DMS53 treated with DMSO at 0.1 percent for 48 hours (cell line): ENCODE data around the gene PTK6.
"Not testable (repeated sequence)": the region's sequence is repeated elsewhere in the genome, so short reads cannot be mapped to it uniquely, and the experiment has no call there.

Experiments
- DNase-seq: peaks from one replicate; lab custom pipeline; 2025; ENCODE audit not compliant: unreplicated experiment; lab: John Stamatoyannopoulos, UW

The PTK6 gene

GRCh38 chr20:63536997-63537524 is at the start of gene PTK6:
PTK6 (minus strand) TSS chr20:63537376; CDS start chr20:63537314, 62 bp downstream.
- no peak for DNase-seq

DNA sequence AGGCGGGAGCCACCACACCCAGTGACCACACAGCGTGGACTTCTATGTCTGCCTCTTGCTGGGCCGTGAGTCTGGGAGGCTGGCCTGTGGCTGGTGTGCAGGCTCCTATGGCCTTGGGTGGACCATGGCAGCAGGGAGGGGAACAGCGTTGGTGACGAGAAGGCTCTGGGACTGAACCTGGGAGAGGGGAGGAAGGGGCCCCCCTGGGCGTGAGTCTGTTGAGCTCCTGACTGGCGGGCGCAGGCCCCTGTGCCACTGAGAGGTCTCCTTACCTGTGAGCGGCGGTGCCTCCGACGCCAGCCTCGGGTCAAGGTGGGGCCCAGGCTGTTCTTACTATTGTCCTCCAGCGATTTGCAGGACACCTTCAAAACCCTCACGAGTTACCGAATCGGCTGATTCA is 49.6 kb upstream of the PTK6 start:
- DNase-seq: no peak

- DNase-seq: no peak
Observed at GRCh38 chr20:63585616-63586565, 48.7 kb upstream of the PTK6 start.

DNA sequence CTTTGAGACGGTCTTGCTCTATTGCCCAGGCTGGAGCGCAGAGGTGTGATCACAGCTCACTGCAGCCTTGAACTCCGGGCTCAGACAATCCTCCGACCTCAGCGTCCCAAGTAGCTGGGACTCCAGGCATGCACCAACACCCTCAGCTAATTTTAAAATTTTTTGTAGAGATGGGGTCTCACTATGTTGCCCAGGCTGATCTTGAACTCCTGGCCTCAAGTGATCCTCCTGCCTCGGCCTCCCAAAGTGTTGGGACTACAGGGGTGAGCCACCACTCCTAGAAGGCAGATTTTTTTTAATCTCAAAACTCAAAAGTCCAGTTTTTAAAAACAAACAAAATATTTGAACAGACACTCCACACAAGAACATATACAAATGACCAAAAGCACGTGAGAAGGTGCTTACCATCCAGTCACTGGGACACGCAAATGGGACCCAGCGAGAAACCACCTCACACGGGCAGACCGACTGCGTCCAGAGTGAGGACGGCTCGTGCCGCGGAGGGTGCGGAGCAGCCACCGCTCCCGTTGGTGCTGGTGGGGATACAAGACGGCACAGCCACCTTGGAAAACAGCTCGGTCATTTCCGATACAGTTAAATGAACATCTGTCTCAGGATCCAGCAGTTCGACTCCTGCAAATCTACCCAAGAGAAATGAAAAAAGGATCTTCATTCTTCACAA is 45.3 kb upstream of the PTK6 start:
- no peak for DNase-seq

- peak; percentile 35 for DNase-seq
Observed at GRCh38 chr20:63580796-63581461, 43.8 kb upstream of the PTK6 start.

- no peak for DNase-seq
Observed at GRCh38 chr20:63579017-63579694, 42.0 kb upstream of the PTK6 start.

DNA sequence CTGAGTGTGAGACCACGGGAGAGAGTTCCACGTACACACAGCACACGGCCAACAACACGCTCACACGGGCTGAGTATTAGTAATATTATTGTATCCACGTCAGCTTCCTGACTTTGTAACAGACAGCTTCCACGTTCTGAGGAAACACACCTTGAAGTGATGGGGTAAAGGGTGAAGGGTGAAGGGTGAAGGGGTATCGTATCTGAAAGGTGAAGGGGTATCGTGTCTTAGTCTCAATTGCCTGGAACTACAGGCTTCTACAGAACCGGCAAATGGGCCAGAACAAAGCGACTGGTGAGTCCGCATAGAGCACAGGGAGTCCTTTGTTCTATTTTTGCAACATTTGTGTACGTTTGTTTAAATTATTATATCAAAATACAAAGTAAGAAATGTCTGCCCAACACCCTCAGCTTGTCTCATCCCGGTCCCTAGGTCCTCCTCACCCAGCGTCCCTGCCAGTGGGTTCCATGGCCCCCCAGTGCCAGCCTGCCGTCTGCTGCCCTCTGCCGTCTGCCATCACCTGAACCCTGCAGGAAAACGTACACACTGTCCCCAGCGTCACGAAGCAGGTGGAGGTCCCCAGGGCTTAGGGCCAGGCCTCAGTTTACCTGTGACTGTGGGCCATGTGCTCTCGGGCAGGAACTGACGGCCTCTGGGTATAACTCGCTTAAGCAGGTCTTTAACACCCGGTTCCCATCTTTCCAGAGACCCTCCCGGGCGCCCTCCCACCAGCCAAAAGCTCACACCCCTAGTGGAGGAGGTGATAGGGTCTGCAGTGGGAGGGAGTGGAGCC is 41.2 kb upstream of the PTK6 start:
- DNase-seq: no peak

GRCh38 chr20:63577317-63577894 is 40.2 kb upstream of the PTK6 start:
- DNase-seq: no peak

DNA sequence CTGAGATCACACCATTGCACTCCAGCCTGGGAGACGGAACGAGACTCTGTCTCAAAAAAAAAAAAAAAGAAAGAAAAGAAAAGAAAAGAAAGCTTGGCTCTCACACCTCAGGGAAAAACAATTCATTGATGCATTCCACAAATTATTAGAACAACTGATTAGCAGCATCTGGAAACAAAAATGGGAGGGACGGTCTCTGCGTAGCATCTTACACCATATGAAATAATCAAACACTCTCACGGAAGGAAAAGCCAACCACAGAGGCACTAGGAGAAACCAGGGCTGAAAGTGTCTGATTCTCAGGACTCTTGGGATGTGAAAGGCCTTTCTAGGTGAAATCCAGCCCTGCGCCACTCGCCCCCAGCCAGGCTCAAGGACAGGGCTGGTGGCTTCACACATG is 39.1 kb upstream of the PTK6 start:
- DNase-seq: no peak

DNA sequence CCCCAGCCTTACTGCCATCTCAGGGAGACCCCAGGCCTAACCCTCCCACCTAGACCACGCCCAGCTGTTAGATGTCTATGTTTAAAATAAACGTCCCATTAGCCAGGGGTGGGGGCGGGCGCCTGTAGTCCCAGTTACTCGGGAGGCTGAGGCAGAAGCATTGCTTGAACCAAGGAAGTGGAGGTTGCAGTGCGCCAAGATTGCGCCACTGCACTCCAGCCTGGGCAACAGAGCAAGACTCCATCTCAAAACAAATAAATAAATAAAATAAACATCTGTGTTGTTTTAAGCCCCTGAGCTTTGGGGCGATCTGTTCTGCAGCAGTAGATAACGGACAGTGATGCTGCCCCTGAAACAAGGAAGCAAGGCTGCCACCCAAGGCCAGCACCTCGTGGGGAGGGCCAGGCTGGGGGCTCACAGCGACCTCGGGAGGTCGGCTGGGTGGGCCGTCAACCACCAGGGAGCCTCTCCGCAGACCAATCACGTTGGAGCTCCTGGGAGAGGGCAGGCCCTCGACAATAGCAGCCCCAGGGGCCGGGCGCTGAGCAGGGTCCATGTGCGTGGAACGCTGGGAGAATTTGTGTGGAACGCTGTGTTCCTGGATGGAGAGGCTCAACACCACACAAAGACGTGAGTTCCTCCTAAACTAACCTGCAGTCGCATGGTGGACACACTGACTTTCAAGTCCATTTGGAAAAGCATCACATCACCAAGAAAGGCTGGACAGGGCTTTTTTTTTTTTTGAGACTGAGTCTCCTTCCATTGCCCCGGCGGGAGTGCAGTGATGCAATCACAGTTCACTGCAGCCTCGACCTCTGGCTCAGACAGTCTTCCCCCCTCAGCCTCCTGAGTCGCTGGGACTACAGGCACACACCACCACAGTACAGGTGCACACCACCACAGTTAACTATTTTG is 37.9 kb upstream of the PTK6 start:
- no peak for DNase-seq

DNA sequence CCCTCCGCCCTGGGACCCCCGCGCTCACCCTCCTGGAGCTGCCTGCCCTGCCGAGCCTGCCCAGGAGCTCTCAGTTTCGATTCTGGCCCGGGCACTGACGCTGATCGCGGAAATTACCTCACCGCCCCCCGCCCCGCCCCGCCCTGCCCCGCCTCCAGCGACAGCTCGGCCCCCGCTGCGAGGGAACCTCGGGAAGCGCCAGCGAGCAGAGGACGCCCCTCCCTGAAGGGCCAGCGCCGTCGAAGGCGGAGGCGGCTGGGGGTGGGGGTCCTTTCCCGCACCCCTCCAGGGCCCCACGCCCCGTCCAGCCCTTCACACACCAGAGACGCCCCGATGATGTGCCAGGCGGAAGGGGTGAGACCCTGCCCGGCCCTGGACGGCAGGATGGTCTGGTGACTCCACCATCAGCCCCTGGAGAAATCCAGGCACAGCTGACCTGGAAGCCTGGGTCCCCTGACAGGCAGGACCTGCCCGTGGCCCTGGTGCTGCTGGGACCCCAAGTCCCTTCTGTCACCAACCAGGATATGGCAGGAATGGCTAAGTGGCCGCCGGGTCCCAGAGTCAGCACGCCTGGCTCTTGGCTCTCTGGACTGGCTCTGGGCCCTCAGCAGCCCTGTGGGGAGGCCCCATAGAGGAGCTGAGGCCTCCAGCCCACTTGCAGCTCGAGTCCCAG is 37.1 kb upstream of the PTK6 start, which contains the start of gene HELZ2:
Gene HELZ2, minus strand, starts transcription at position 84 of the 673 bp plus-strand sequence. CDS start 1,854 bp downstream, outside the sequence.
- peak; percentile 47 for DNase-seq

- no peak for DNase-seq
Observed at GRCh38 chr20:63573647-63574131, 36.5 kb upstream of the PTK6 start.

DNA sequence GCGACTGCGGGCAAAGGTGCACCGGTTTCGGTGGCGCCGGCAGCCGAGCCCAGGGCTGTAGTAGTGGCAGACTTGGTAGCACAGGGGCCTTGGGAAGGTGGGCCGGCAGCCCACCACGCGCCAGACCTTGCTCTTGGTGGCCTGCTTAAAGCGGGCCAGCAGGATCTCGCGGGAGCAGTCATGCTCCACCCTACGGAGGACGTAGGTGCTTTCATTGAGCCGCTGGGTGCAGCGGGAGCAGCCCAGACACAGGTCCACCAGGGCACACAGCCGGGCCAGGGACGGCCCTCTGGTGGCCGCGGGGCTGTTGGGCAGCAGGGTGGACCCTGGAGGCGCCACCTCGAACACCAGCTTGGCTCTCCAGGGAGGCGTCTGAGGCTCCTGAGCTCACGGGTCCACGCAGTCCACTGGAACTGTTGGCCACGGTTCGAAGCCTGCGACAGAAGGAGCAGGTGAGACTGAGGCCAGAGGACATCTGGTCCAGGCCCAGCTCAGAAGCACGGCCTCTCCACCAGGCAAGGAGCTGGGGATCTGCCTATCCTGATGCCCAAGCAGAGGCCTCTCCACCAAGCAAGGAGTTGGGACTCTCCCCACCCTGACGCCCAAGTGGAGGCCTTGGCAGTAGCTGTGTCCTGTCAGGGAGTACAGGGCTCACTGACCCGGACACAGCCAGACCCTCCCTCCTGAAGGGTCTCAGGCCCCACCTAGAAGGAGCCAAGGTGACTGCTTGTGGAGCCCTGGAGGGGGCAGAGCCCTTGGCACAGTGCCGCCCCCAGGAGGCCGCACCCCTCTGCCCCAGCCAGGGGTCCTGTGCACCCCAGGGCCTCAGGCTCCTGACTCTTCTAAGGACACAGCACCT is 35.8 kb upstream of the PTK6 start:
- no peak for DNase-seq

- no peak for DNase-seq
Observed at GRCh38 chr20:63572071-63572787, 35.1 kb upstream of the PTK6 start.

DNA sequence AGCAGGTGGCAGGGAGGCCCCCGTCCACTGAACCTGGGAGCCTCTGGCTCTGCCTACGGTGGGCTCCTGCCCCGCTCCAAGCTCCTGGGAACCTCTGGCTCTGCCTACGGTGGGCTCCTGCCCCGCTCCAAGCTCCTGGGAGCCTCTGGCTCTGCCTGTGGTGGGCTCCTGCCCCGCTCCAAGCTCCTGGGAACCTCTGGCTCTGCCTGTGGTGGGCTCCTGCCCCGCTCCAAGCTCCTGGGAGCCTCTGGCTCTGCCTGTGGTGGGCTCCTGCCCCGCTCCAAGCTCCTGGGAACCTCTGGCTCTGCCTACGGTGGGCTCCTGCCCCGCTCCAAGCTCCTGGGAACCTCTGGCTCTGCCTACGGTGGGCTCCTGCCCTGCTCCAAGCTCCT is 33.9 kb upstream of the PTK6 start:
- DNase-seq: not testable (repeated sequence)
